Adipose tissue (tissue), 3 donors: ENCODE data around the gene DAB1. TPM values are rescaled to one million over a fixed set of nuclear protein-coding genes. Genes with fewer than 3 reads are reported as not detected.
"Not testable (repeated sequence)": the region's sequence is repeated elsewhere in the genome, so short reads cannot be mapped to it uniquely, and the experiment has no call there.

Source experiments
- H3K27ac ChIP-seq: one replicate; pipeline ENCODE4 v1.5.1; 2013; ENCODE audit warnings: low read depth, low read length
- WGBS, 3 donors: extraction: QIAGEN DNeasy Blood & Tissue Kit; methylation state at CpG; one replicate each; pipeline ENCODE4 v1.1.7; 2013; 5-methylcytosine and 5-hydroxymethylcytosine counted together
- polyA plus RNA-seq, 3 donors: library from polyadenylated mRNA; stranded (reverse); fragments of 200-250 nt; gene quantifications; one replicate each; pipeline ENCODE4 v1.2.3, GENCODE V29; 2013
- donor health status: healthy with polysubstance abuse.
- donor health status: Bipolar disorder and iron deficiency.
- donor health status: healthy.

The DAB1 gene
- polyA plus RNA-seq, 3 donors, result 0.11 to 0.25 (median 0.15) TPM

DNA sequence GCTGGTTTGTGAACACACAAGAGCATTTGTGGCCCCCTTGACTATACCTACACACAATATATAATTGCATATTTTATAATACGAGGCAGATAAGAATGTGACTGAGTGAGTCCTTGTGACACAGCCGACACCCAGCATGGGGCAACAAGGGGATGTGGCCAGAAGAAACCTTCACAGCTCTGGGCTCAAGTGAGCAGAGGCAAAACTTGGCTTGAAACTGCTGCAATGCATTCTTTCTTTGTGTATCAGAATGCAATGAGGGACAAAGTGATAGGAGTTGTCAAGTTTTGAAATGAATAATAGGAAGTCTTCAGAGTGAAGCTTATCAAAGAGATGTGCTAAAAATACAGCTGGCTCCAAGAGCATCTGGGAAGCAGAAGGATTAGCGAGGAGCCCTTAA, 334.0 kb downstream of the DAB1 start:
- 52 to 76% (median 75%) methylated on average over 3 of the region's 3 CpGs for WGBS, 3 donors
- H3K27ac ChIP-seq, result no peak overlapping the region

DNA sequence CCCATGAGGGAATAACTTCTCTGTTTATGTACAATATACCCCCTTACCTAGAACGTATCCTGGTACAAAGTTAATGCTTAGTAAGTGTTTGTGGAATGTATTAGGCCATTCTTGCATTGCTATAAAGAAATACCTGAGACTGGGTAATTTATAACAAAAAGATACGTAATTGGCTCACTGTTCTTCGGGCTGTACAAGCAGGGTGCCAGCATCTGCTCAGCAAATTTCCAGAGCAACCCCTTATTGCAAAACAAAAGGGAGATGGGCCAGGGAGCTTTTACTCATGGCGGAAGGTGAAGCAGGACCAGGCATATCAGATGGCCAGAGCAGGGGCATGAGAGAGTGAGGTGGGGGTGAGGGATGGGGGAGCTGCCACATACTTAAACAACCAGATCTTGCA, 334.6 kb downstream of the DAB1 start:
- no peak overlapping the region for H3K27ac ChIP-seq
- 83 to 91% (median 86%) methylated on average over 4 of the region's 4 CpGs for WGBS, 3 donors

- no peak overlapping the region for H3K27ac ChIP-seq
- 79 to 81% (median 79%) methylated on average over 6 of the region's 6 CpGs for WGBS, 3 donors
Observed at GRCh38 chr1:57088653-57089052, 335.2 kb downstream of the DAB1 start.

DNA sequence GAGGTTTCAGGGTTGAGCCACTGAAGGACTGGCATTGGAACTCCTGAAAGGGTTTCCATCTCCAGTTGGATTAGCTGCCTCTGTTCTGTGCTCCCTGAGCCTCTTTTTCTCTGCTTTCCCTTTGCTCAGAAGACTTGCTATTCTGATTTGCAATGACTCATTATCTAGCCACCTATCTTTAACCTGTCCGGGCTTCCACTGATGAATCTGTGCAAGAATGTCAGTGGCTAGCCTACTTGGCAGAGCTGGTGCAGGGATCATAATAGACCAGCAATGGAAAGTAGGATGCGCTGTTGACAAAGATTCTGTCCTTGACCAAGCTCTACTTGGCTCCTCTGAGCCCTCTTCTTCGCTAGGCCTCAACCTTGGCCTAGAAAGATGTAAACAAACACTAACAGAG, 336.2 kb downstream of the DAB1 start:
- WGBS, 3 donors, result 82 to 91% (median 88%) methylated on average over 1 to 2 of the region's 3 CpGs

GRCh38 chr1:57086154-57086553, 337.7 kb downstream of the DAB1 start:
- 52 to 61% (median 57%) methylated on average over 6 of the region's 6 CpGs for WGBS, 3 donors

More for the DNA sequence above, 336.2 kb downstream of the DAB1 start:
- not testable (repeated sequence) for H3K27ac ChIP-seq

DNA sequence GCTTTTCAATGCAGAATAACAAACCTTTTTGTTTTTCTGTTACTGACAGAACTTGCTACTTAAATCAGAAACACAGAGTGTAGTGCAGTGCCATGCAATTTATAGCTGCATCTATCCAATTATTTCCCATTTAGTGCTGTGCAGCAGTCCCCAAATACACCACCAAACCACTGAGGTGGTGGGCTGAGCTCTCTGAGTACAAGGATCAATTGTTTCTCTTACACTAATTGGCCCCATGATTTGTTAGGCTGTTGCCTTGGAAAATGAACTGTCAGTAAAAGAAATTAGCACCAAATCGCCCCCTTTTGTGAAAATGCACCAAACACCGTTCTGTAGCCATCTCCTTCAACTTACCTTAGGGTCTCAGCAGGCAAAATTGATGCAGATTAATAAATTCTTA, 339.2 kb downstream of the DAB1 start:
- 82 to 86% (median 84%) methylated on average over 2 of the region's 2 CpGs for WGBS, 3 donors
- no peak overlapping the region for H3K27ac ChIP-seq

More at GRCh38 chr1:57086154-57086553, 337.7 kb downstream of the DAB1 start:
- no peak overlapping the region for H3K27ac ChIP-seq

GRCh38 chr1:57082711-57083439, 341.0 kb downstream of the DAB1 start:
- whole genome bisulfite sequencing, 3 donors, result 71 to 77% (median 76%) methylated on average over 7 of the region's 7 CpGs

GRCh38 chr1:57079454-57080157, 344.3 kb downstream of the DAB1 start:
- H3K27ac ChIP-seq, result no peak overlapping the region
- WGBS, 3 donors, result 89 to 93% (median 90%) methylated on average over 5 of the region's 5 CpGs

More at GRCh38 chr1:57082711-57083439, 341.0 kb downstream of the DAB1 start:
- no peak overlapping the region for H3K27ac ChIP-seq

DNA sequence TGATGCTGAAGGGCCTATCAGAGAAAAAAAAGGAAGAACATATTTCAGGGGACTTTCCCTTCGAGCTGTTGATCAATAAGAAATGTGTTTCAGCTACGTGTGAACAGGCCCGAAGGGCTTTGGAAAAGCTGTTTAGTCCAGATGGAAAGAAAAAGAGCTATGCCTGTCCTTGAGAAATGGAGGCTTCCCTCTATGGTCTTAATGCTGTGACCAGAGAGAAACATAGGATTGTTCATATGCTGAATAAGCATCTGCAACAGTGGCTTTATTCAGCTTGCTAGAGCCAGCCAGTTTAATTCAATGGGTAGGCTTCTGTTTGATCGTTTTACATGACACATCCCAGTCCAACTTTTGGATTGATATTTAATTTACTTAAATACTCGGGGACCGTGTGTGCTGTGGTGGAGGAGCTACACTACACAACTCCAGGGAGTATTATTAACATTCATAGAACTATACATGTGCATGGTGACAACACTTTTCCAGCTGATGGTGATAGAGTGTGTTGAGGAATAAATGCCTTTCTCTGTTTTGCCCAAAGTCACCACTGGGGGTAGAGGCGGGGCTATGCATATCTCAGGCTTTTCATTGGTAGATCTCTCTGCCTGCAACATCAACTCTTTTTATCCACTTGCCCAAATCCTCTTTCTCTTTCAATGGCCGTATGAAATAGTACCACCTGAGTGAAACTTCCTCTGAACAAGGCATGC, 351.3 kb downstream of the DAB1 start:
- no peak overlapping the region for H3K27ac ChIP-seq
- WGBS, 3 donors, result 74 to 90% (median 88%) methylated on average over 8 of the region's 8 CpGs

DNA sequence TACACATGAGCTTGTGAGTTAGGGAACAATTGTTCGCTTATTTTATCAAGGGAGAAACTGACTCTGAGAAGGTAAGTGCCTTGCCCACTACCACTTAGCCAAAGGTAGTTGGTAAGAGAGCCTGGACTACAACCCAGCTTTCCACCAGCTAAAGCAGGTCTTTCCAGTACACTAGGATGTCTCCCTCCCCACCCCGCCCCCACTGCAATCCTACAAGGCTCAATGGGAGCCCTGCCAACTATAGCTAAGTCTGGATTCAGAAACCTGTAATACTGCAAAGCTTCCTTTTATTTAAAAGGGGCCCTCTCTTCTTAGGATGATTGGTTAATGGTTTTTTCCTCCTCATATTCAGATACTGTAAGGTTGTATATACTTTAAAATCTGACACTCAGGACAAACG, 356.0 kb downstream of the DAB1 start:
- no peak overlapping the region for H3K27ac ChIP-seq
- WGBS, 3 donors, result 67 to 74% (median 69%) methylated on average over 3 of the region's 3 CpGs

- WGBS, 3 donors, result 72 to 77% (median 77%) methylated on average over 4 of the region's 4 CpGs
- no peak overlapping the region for H3K27ac ChIP-seq
Observed at GRCh38 chr1:57066980-57067610, 356.8 kb downstream of the DAB1 start.

GRCh38 chr1:57065442-57065841, 358.4 kb downstream of the DAB1 start:
- H3K27ac ChIP-seq, result no peak overlapping the region
- WGBS, 3 donors, result 94 to 98% (median 97%) methylated on average over 3 of the region's 3 CpGs

DNA sequence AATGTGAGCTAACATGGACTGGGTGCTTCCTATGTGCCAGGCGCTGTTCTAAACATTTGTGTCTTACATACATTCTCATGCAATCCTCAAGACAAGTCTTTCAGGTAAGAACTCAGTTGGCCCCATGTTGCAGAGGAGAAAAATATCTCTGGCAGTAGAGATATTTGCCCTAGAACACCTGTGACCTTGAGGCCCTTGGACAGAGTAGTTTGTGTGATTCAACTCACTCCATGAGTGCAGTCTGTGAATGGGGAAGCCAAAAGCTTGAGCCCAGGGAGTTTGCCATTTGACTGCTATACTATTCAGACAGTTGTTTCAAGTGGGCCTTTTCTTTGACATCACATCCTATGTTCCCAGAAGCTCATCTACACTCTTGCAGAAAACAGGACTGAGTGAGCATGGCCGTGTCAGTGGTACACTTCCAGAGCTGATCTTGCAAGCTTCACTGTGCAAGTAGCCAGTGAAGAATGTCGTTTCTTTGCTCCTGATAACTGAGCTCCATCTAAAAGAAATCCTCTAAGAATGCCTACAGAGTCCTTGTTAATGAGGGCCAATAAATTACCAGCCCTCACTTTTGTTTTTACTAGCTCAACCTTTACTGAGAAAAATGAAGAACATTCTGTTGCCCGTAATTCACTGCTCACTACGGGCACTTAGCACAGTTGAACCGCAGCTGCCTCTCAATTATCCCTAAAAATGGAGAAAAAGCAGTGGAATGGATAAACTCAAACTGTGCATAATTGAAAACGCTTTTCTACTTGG, 359.3 kb downstream of the DAB1 start:
- WGBS, 3 donors, result 68 to 84% (median 81%) methylated on average over 7 of the region's 7 CpGs
- H3K27ac ChIP-seq, result no peak overlapping the region

GRCh38 chr1:57063406-57064125, 360.3 kb downstream of the DAB1 start:
- 90 to 92% (median 90%) methylated on average over 6 of the region's 6 CpGs for WGBS, 3 donors
- H3K27ac ChIP-seq, result no peak overlapping the region

- no peak overlapping the region for H3K27ac ChIP-seq
- 56 to 74% (median 63%) methylated on average over 1 of the region's 1 CpG for WGBS, 3 donors
Observed at GRCh38 chr1:57061369-57061768, 362.5 kb downstream of the DAB1 start.

DNA sequence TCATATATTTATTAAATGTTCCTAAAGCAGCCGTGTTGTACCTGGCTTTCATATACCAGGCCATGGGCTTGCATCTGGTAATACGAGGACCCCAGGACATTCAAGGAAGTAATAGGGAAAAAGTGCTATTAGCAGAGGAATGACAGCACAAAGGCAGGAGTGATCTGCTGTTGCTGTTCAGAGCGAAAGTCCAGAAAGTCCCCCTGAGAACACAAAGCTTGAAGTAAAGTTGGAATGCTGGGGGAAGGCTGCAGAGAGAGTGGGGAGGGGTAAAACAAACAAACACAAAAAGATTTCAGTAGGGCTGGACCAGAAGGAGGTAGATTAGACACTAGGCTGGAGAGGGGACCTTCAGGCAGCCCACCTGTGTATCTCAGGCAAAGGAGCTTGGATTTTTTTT, 363.4 kb downstream of the DAB1 start:
- H3K27ac ChIP-seq, result no peak overlapping the region
- WGBS, 3 donors, result 85 to 91% (median 85%) methylated on average over 3 of the region's 3 CpGs

DNA sequence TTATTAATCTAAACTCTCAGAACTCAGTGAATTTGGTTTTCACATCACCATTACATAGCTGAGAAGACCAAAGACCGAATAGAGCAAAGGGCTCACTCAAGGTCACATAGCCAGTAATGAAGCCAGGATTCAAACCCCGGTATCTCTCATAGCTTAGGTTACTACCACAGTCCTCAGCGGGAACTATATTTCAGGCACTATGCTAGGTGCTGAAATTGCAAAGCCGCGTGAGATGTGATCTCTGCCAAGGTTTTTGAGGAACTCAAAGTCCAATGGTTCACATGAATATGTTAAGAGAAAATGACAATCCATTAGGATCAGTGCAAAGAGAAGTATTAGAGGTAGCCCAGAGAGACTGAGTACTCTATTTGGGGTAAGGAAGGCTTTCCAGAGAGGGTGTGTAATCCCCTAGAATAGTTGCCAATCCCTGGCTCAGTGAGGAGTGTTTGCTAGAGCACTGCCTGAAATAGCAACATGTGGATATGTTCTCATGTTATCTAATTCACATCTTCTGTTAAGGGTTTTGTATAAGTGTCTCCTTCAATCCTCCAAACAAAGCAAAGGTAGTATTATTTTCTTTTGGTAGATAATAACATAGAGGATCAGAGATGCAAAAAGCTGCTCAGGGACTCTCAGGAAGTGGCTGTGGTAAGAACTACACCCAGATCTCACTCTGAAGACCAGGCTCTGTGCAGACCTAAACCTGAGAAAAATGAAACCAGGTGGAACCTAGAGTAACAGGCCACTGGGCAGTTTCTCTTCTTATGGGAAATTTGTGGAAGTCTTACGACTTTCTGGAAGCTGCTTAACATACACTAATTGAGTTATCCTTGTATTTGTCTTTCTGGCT, 365.0 kb downstream of the DAB1 start:
- no peak overlapping the region for H3K27ac ChIP-seq
- WGBS, 3 donors, result 79 to 85% (median 82%) methylated on average over 6 of the region's 6 CpGs
